Endothelial cell (in vitro differentiated cells): ENCODE results near the gene TM2D3. TPM values are rescaled to one million over a fixed set of nuclear protein-coding genes. Genes with fewer than 3 reads are reported as not detected.

Experiments
- DNase-seq: peaks from one replicate; pipeline ENCODE4 v3.0.0; 2021; ENCODE audit warnings: low spot score
- H3K27ac Mint-ChIP-seq: one replicate; pipeline ENCODE4 v1.8.0; 2021; ENCODE audit warnings: mixed read lengths, inconsistent platforms; ENCODE audit not compliant: unreplicated experiment
- H3K27me3 Mint-ChIP-seq: one replicate; pipeline ENCODE4 v1.8.0; 2021; ENCODE audit warnings: mild to moderate bottlenecking, moderate library complexity, mixed read lengths, inconsistent platforms; ENCODE audit not compliant: unreplicated experiment
- H3K36me3 Mint-ChIP-seq: one replicate; pipeline ENCODE4 v1.8.0; 2021; ENCODE audit warnings: mild to moderate bottlenecking, low read depth, mixed read lengths, inconsistent platforms; ENCODE audit not compliant: unreplicated experiment
- H3K4me1 Mint-ChIP-seq: one replicate; pipeline ENCODE4 v1.8.0; 2021; ENCODE audit warnings: mild to moderate bottlenecking, mixed read lengths, inconsistent platforms; ENCODE audit not compliant: unreplicated experiment
- H3K4me3 Mint-ChIP-seq: one replicate; pipeline ENCODE4 v1.8.0; 2021; ENCODE audit warnings: mild to moderate bottlenecking, mixed read lengths, inconsistent platforms; ENCODE audit not compliant: unreplicated experiment
- H3K9me3 Mint-ChIP-seq: one replicate; pipeline ENCODE4 v1.8.0; 2021; ENCODE audit warnings: mixed read lengths, inconsistent platforms; ENCODE audit not compliant: unreplicated experiment
- total RNA-seq: library from RNA; stranded (reverse); fragmentation: NEBNext Ultra II Directional; extraction: Animal tissue kit (Norgen Biotek cat#: 25700); gene quantifications from one replicate; pipeline ENCODE4 v1.2.1, GENCODE V29; 2021; ENCODE audit not compliant: unreplicated experiment
- TF ChIP-seq, protein P1 (sequence below): fragments of 200-600 bp; sonication (generic); IDR thresholded peaks from one replicate; pipeline ENCODE4 v1.5.0; 2021; ENCODE audit warnings: antibody characterized with exemption; ENCODE audit not compliant: unreplicated experiment

The TM2D3 gene
- total RNA-seq, 1 donor from 2014 or later: 37.7 TPM

DNA sequence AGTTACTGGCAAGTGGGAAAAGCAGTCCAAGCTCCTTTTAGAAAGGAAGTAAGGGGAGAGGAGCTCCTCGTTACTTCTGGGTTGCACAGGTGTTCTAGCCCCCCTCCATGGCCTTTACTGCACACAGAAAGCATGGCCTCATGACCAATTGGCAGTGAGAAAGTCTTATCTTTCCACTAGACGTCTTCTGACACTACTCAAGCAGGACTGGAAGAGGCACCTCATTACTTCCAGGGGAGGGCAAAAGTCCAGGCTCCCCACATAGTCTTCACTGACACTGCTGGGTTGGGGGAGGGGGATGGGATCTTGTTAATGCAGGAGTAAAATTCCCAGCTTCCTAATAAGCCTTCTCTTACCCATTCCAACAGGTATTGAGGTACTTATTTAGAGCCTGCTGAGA is 27.6 kb upstream of the TM2D3 start:
- DNase-seq: no peak
- no peak overlapping the region for H3K27ac Mint-ChIP-seq
- no peaks in the 10 kb centered on the region for H3K36me3 Mint-ChIP-seq
- TF ChIP-seq, protein P1, sequence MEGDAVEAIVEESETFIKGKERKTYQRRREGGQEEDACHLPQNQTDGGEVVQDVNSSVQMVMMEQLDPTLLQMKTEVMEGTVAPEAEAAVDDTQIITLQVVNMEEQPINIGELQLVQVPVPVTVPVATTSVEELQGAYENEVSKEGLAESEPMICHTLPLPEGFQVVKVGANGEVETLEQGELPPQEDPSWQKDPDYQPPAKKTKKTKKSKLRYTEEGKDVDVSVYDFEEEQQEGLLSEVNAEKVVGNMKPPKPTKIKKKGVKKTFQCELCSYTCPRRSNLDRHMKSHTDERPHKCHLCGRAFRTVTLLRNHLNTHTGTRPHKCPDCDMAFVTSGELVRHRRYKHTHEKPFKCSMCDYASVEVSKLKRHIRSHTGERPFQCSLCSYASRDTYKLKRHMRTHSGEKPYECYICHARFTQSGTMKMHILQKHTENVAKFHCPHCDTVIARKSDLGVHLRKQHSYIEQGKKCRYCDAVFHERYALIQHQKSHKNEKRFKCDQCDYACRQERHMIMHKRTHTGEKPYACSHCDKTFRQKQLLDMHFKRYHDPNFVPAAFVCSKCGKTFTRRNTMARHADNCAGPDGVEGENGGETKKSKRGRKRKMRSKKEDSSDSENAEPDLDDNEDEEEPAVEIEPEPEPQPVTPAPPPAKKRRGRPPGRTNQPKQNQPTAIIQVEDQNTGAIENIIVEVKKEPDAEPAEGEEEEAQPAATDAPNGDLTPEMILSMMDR: no peak
- no peaks in the 10 kb centered on the region for H3K4me1 Mint-ChIP-seq
- peaks cover 1% of the 10 kb centered on the region for H3K27me3 Mint-ChIP-seq
- no peak overlapping the region for H3K4me3 Mint-ChIP-seq
- H3K9me3 Mint-ChIP-seq: no peaks in the 10 kb centered on the region

DNA sequence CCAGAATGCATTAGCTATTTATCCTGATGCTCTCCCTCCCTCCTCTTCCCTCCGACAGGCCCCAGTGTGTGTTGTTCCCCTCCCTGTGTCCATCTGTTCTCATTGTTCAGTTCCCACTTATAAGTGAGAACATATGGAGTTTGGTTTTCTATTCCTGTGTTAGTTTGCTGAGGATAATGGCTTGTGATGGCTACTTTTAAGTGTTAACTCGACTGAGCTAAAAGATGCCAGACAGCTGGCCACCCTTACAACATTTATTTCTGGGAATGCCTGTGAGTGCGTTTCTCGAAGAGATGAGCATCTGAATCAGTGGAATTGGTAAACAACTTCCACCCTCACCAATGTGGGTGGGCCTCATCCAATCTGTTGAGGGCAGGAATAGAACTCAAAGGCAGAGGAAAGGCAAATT is 24.7 kb upstream of the TM2D3 start:
- TF ChIP-seq, protein P1: no peak

DNA sequence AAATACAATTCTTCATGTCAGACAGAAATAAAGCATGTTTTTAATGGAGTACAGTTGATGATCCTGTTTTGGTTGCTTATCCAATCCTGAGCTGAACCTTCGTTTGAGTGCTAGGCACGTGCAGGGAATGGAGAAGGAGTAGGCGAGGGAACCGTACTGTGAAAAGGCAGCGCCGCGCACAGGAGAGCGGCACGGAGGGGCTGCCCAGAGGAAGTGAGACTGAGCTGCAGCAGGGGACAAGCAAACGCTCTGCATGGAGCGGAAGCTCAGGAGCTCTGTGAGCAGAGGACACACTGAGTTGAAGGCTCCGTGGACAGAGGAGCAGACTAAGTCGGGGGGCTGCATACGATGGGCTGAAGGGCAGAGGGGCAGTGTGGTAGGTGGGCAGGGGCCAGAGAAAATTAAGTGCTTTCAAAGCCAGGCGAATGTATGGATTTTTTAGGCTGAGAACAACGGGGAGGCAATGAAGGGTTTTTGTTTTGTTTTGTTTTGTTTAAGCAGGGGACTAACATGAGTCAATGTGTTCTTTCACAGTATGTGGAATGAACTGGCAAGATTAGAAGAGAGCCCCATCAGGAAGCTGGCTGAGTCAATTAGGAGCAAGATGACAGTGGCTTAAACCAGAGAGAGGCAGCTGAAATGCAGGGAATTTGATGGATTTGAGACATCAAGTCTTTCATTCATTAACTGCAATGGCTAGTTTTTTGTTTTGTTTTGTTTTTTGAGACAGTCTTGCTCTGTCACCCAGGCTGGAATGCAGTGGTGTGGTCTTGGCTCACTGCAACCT is 23.8 kb upstream of the TM2D3 start:
- Mint-ChIP-seq H3K9me3 (no peaks in the 10 kb centered on the region), H3K4me1 (no peaks in the 10 kb centered on the region), H3K27ac (no peak overlapping the region), H3K36me3 (no peaks in the 10 kb centered on the region), H3K27me3 (peaks cover 1% of the 10 kb centered on the region), H3K4me3 (no peak overlapping the region)
- TF ChIP-seq, protein P1: no peak
- no peak for DNase-seq

More for the DNA sequence above, 24.7 kb upstream of the TM2D3 start:
- Mint-ChIP-seq H3K9me3 (no peaks in the 10 kb centered on the region), H3K27ac (no peak overlapping the region), H3K4me1 (no peaks in the 10 kb centered on the region), H3K36me3 (no peaks in the 10 kb centered on the region), H3K4me3 (no peak overlapping the region), H3K27me3 (peaks cover 1% of the 10 kb centered on the region)
- DNase-seq: no peak

DNA sequence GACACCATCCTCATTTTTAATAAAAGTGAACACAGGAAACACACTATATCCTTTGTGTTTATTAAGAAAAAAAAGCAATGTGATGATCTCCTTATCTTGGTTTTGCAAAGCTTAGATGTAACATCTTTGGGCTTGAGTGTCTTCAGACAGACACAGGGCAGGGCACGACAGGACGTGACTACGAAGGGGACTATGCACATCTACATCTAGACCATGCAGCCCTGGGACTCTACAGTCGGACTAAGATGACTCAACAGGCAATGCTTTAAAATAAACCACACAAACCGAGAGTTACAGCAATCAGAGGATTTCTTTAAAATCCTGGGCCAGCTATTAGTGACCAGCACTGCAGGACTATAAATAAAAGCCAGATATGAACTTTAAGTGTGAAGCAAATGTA is 22.8 kb upstream of the TM2D3 start:
- Mint-ChIP-seq H3K27me3 (peaks cover 1% of the 10 kb centered on the region), H3K9me3 (no peaks in the 10 kb centered on the region), H3K4me3 (no peak overlapping the region), H3K36me3 (no peaks in the 10 kb centered on the region), H3K27ac (no peak overlapping the region), H3K4me1 (no peaks in the 10 kb centered on the region)
- TF ChIP-seq, protein P1: no peak
- DNase-seq: no peak

DNA sequence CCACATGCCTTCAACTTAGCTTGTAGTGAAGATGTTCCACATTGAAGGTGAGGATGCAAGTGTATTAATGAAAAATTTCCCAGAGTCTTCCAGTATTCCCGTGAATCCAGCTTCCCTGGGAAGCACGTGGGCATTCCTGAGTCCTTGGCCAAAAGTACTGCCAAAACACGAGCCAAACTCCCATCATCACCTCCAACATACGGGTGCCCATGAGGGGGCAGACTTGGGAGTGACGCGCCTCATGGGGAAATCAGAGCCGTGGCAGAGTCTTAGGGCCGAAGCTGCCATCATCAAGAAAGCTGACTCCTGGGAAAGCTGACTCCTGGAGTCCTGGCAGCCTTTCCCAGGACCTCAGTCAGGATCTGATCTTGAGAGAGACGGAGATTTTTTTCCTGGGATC is 20.1 kb upstream of the TM2D3 start:
- TF ChIP-seq, protein P1: no peak
- H3K9me3 Mint-ChIP-seq: no peaks in the 10 kb centered on the region
- H3K4me1 Mint-ChIP-seq: no peaks in the 10 kb centered on the region
- DNase-seq: no peak
- H3K36me3 Mint-ChIP-seq: peaks cover 4% of the 10 kb centered on the region
- H3K27ac Mint-ChIP-seq: no peak overlapping the region
- H3K4me3 Mint-ChIP-seq: no peak overlapping the region
- peaks cover 1% of the 10 kb centered on the region for H3K27me3 Mint-ChIP-seq
